ENCODE results near the gene HLA-B.

The HLA-B gene

DNA sequence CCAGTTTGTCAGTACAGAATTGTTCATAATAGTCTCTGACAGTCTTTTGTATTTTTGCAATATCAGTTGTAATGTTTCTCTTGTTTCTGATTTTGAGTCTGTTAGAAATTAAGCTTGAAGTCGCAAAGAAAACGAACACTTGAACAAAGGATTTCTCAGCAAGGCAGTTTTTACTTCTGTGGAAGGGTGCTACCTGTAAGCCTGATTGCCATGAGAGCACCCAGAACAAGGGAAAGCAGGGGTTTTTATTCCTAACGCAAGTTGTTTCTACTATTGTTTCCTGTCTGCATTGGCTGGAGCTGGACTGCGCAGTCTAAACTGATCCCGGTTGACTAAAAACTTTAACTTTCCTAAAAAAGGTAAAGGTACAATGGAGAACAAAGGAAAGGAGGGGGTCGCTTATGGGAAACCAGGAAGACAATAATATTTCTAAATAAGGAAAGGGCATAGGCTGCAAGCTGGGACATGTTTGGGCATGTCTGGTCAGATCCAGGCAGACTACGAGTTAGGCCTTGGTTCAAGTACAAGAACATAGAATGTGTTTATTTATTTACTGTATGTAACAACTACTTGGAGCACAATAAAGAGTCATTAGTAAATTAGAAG is 28.5 kb downstream of the HLA-B start:
- H3K9ac ChIP-seq (ENCODE audit: low read length), result no peak overlapping the region
- H3K36me3 ChIP-seq (ENCODE audit: insufficient read depth, low read length), result no peaks in the 10 kb centered on the region
- H3K9me3 ChIP-seq (ENCODE audit: low read length), result peaks cover 5% of the 10 kb centered on the region
- H3K4me3 ChIP-seq (ENCODE audit: low read depth, low read length, poor library complexity, severe bottlenecking), result no peak overlapping the region
- H3K27ac ChIP-seq (ENCODE audit: low read depth, low read length, poor library complexity, severe bottlenecking), result no peak overlapping the region
- no peaks in the 10 kb centered on the region for H4K20me1 ChIP-seq (ENCODE audit: insufficient read depth, low read length)
- H3K9me2 ChIP-seq (ENCODE audit: low read depth, low read length), result no peaks in the 10 kb centered on the region
- no peak overlapping the region for H2AFZ ChIP-seq (ENCODE audit: low read length)
- no peaks in the 10 kb centered on the region for H3F3A ChIP-seq (ENCODE audit: insufficient read depth, low read length)
- TF ChIP-seq, protein P1, sequence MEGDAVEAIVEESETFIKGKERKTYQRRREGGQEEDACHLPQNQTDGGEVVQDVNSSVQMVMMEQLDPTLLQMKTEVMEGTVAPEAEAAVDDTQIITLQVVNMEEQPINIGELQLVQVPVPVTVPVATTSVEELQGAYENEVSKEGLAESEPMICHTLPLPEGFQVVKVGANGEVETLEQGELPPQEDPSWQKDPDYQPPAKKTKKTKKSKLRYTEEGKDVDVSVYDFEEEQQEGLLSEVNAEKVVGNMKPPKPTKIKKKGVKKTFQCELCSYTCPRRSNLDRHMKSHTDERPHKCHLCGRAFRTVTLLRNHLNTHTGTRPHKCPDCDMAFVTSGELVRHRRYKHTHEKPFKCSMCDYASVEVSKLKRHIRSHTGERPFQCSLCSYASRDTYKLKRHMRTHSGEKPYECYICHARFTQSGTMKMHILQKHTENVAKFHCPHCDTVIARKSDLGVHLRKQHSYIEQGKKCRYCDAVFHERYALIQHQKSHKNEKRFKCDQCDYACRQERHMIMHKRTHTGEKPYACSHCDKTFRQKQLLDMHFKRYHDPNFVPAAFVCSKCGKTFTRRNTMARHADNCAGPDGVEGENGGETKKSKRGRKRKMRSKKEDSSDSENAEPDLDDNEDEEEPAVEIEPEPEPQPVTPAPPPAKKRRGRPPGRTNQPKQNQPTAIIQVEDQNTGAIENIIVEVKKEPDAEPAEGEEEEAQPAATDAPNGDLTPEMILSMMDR (IDR thresholded peaks at IDR 0.05; ENCODE audit: low read length), result no peak
- TF ChIP-seq EZH2 (IDR thresholded peaks at IDR 0.05; ENCODE audit: borderline replicate concordance, low read length), result no peak
- no peaks in the 10 kb centered on the region for H3K79me2 ChIP-seq (ENCODE audit: insufficient read depth, low read length)
- H3K27me3 ChIP-seq (ENCODE audit: insufficient read depth, low read length), result no peaks in the 10 kb centered on the region; the same call in 1 of the 2 replicates
- no peaks in the 10 kb centered on the region for H3K4me1 ChIP-seq (ENCODE audit: insufficient read depth, low read length, severe bottlenecking)
- H3K4me2 ChIP-seq (ENCODE audit: low read length), result no peak overlapping the region

GRCh38 chr6:31321820-31322219 is 35.2 kb downstream of the HLA-B start:
- Histone ChIP-seq H3K4me3 (ENCODE audit: low read depth, low read length, poor library complexity, severe bottlenecking) (no peak overlapping the region), H3F3A (ENCODE audit: insufficient read depth, low read length) (no peaks in the 10 kb centered on the region), H3K9me2 (ENCODE audit: low read depth, low read length) (no peaks in the 10 kb centered on the region), H4K20me1 (ENCODE audit: insufficient read depth, low read length) (no peaks in the 10 kb centered on the region), H3K27me3 (ENCODE audit: insufficient read depth, low read length) (peaks cover 4% of the 10 kb centered on the region; the same call in 1 of the 2 replicates), H3K9me3 (ENCODE audit: low read length) (peaks cover under 1% of the 10 kb centered on the region; the same call in 1 of the 2 replicates), H3K36me3 (ENCODE audit: insufficient read depth, low read length) (no peaks in the 10 kb centered on the region), H3K79me2 (ENCODE audit: insufficient read depth, low read length) (no peaks in the 10 kb centered on the region), H3K4me2 (ENCODE audit: low read length) (no peak overlapping the region), H3K9ac (ENCODE audit: low read length) (no peak overlapping the region), H3K4me1 (ENCODE audit: insufficient read depth, low read length, severe bottlenecking) (no peaks in the 10 kb centered on the region), H2AFZ (ENCODE audit: low read length) (no peak overlapping the region), H3K27ac (ENCODE audit: low read depth, low read length, poor library complexity, severe bottlenecking) (no peak overlapping the region)
- TF ChIP-seq, protein P1 (IDR thresholded peaks at IDR 0.05; ENCODE audit: low read length), result no peak
- TF ChIP-seq EZH2 (IDR thresholded peaks at IDR 0.05; ENCODE audit: borderline replicate concordance, low read length), result no peak

GRCh38 chr6:31321005-31321707 is 35.8 kb downstream of the HLA-B start:
- no peaks in the 10 kb centered on the region for H3K36me3 ChIP-seq (ENCODE audit: insufficient read depth, low read length)
- no peak for TF ChIP-seq EZH2 (IDR thresholded peaks at IDR 0.05; ENCODE audit: borderline replicate concordance, low read length)
- TF ChIP-seq, protein P1 (IDR thresholded peaks at IDR 0.05; ENCODE audit: low read length), result no peak
- H3K79me2 ChIP-seq (ENCODE audit: insufficient read depth, low read length), result no peaks in the 10 kb centered on the region
- no peaks in the 10 kb centered on the region for H3K4me1 ChIP-seq (ENCODE audit: insufficient read depth, low read length, severe bottlenecking)
- no peak overlapping the region for H3K4me3 ChIP-seq (ENCODE audit: low read depth, low read length, poor library complexity, severe bottlenecking)
- no peaks in the 10 kb centered on the region for H3F3A ChIP-seq (ENCODE audit: insufficient read depth, low read length)
- H3K9me2 ChIP-seq (ENCODE audit: low read depth, low read length), result no peaks in the 10 kb centered on the region
- no peak overlapping the region for H2AFZ ChIP-seq (ENCODE audit: low read length)
- H3K27ac ChIP-seq (ENCODE audit: low read depth, low read length, poor library complexity, severe bottlenecking), result no peak overlapping the region
- no peak overlapping the region for H3K9ac ChIP-seq (ENCODE audit: low read length)
- H3K4me2 ChIP-seq (ENCODE audit: low read length), result no peak overlapping the region
- H3K9me3 ChIP-seq (ENCODE audit: low read length), result no peaks in the 10 kb centered on the region
- peaks cover 4% of the 10 kb centered on the region; the same call in 1 of the 2 replicates for H3K27me3 ChIP-seq (ENCODE audit: insufficient read depth, low read length)
- no peaks in the 10 kb centered on the region for H4K20me1 ChIP-seq (ENCODE audit: insufficient read depth, low read length)

Measured in OCI-LY1 (cell line).